ENCODE data around the gene SEPTIN7.

GRCh38 chr7:35799846-35800717, 775 bp upstream of the SEPTIN7 start:
- TF ChIP-seq POLR2A (IDR thresholded peaks at IDR 0.05) (no peak), CTCF (IDR thresholded peaks at IDR 0.05 in 4 of 5, conservative IDR thresholded peaks at IDR 0.05 in 1 of 5) (no peak)

Measured in gastrocnemius medialis (tissue), 4 donors.